Endothelial cell of umbilical vein (primary cell): ENCODE measurements around the gene KPNA5. TPM values are rescaled to one million over a fixed set of nuclear protein-coding genes. Genes with fewer than 3 reads are reported as not detected.

Experiments
- BruUV-seq: library from RNA; stranded (reverse); fragments of 400-500 nt; replicated peaks from 2 replicates; lab custom pipeline; 2021; lab: Mats Ljungman, UMichigan
- CTCF ChIA-PET: fragments of 300-600, 350-600 bp; sonication (Branson Sonifier 250); formaldehyde crosslinking; loops from one replicate; lab custom pipeline; 2021; ENCODE audit warnings: antibody characterized with exemption, inconsistent platforms; lab: Charles Lee
- POLR2A ChIA-PET: fragments of 300-600, 350-600 bp; sonication (Branson Sonifier 250); formaldehyde crosslinking; loops from one replicate; lab custom pipeline; 2021; ENCODE audit warnings: antibody characterized with exemption, inconsistent platforms; lab: Charles Lee
- DNase-seq: peaks from one replicate; pipeline ENCODE4 v3.0.0-alpha.2; 2011; ENCODE audit warnings: low read depth, low spot score
- FAIRE-seq: peaks from 2 replicates; lab custom pipeline; 2011; peaks lifted over from hg19 to GRCh38; lab: Jason Lieb, UNC
- H2AFZ ChIP-seq: 2 replicates; pipeline ENCODE4 v1.6.0; 2012; ENCODE audit warnings: low read depth, low read length, control low read depth, inconsistent platforms
- H3K27ac ChIP-seq: 2 replicates; pipeline ENCODE4 v1.5.1; 2011; ENCODE audit warnings: low read depth, mild to moderate bottlenecking, control low read depth, low read length, moderate library complexity; ENCODE audit not compliant: insufficient read depth
- H3K27me3 ChIP-seq, 2 experiments: 2 replicates each; pipeline versions ENCODE4 v1.6.0 to v1.6.1; 2011; ENCODE audit warnings: low read length in 2 of 2, mixed read lengths in 1 of 2; ENCODE audit not compliant: control insufficient read depth in 2 of 2, insufficient read depth in 2 of 2
- H3K36me3 ChIP-seq, 2 experiments: 2 replicates in 1 of 2; 3 replicates in 1 of 2; pipeline ENCODE4 v1.5.1; 2011; ENCODE audit warnings: low read length in 2 of 2, mild to moderate bottlenecking in 1 of 2, moderate library complexity in 1 of 2; ENCODE audit not compliant: control insufficient read depth in 2 of 2, insufficient read depth in 2 of 2; ENCODE audit errors: extremely low read depth in 1 of 2
- H3K4me1 ChIP-seq: 3 replicates; pipeline ENCODE4 v1.5.1; 2011; ENCODE audit warnings: mild to moderate bottlenecking, low read length; ENCODE audit not compliant: control insufficient read depth, insufficient read depth; ENCODE audit errors: extremely low read depth
- H3K4me2 ChIP-seq: 2 replicates; pipeline ENCODE4 v1.6.1; 2011; ENCODE audit warnings: low read length, control low read depth, mixed read lengths; ENCODE audit not compliant: insufficient read depth
- H3K4me3 ChIP-seq, 3 experiments: fragments of 200-600 bp in 1 of 3; sonication (generic), shearing (Covaris generic) in 1 of 3; replicated peaks in 1 of 3; 2 replicates each; pipeline ENCODE4 v1.5.1; 2011 to 2016; ENCODE audit warnings: control low read depth in 3 of 3, low read length in 3 of 3, mild to moderate bottlenecking in 2 of 3, inconsistent platforms in 1 of 3, low read depth in 1 of 3, moderate library complexity in 1 of 3; ENCODE audit not compliant: insufficient read depth in 1 of 3
- H3K79me2 ChIP-seq: 2 replicates; pipeline ENCODE4 v1.6.0; 2012; ENCODE audit warnings: low read length, inconsistent platforms; ENCODE audit not compliant: control insufficient read depth, insufficient read depth
- H3K9ac ChIP-seq: replicated peaks from 2 replicates; pipeline ENCODE3; 2011; ENCODE audit warnings: low read length, control low read depth; ENCODE audit not compliant: insufficient read depth; ENCODE audit errors: extremely low read depth
- H3K9me1 ChIP-seq: replicated peaks from 3 replicates; pipeline ENCODE4 v1.6.0; 2011; ENCODE audit warnings: mild to moderate bottlenecking, low read length; ENCODE audit not compliant: control insufficient read depth, insufficient read depth; ENCODE audit errors: extremely low read depth
- H3K9me3 ChIP-seq: replicated peaks from 2 replicates; pipeline ENCODE4 v1.5.1; 2012; ENCODE audit warnings: low read length, inconsistent platforms; ENCODE audit not compliant: control insufficient read depth, insufficient read depth
- H4K20me1 ChIP-seq: replicated peaks from 2 replicates; pipeline ENCODE3; 2011; ENCODE audit warnings: mild to moderate bottlenecking, low read length; ENCODE audit not compliant: control insufficient read depth, insufficient read depth; ENCODE audit errors: extremely low read depth
- CTCF ChIP-seq, 2 donors: IDR thresholded peaks; 1 replicate in 1 of 2; 2 replicates in 1 of 2; pipeline ENCODE4 v1.5.1; 2011; ENCODE audit warnings: low read length in 2 of 2, mild to moderate bottlenecking in 2 of 2, moderate library complexity in 2 of 2, control low read depth in 1 of 2, inconsistent platforms in 1 of 2, low read depth in 1 of 2; ENCODE audit not compliant: insufficient read depth in 1 of 2; ENCODE audit errors: extremely low read depth in 1 of 2
- EZH2 ChIP-seq: IDR thresholded peaks from 2 replicates; pipeline ENCODE4 v1.6.1; 2012; ENCODE audit warnings: borderline replicate concordance, low read depth, mild to moderate bottlenecking, moderate library complexity, low read length, inconsistent platforms; ENCODE audit not compliant: severe bottlenecking
- FOS ChIP-seq: IDR thresholded peaks from 2 replicates; pipeline ENCODE4 v1.6.1; 2011; ENCODE audit warnings: mild to moderate bottlenecking, low read length, moderate library complexity, borderline replicate concordance; ENCODE audit not compliant: insufficient read depth
- GATA2 ChIP-seq: IDR thresholded peaks from 2 replicates; pipeline ENCODE4 v1.7.0; 2011; ENCODE audit warnings: low read depth, mild to moderate bottlenecking, moderate library complexity, mixed read lengths, low read length; ENCODE audit not compliant: insufficient read length, insufficient read depth
- JUN ChIP-seq: IDR thresholded peaks from 2 replicates; pipeline ENCODE4 v1.6.1; 2011; ENCODE audit warnings: borderline replicate concordance, low read depth; ENCODE audit not compliant: insufficient read length, insufficient read depth
- MAX ChIP-seq: IDR thresholded peaks from 2 replicates; pipeline ENCODE4 v1.6.1; 2011; ENCODE audit not compliant: insufficient read depth, insufficient read length
- MYC ChIP-seq: IDR thresholded peaks from one replicate; pipeline ENCODE4 v1.6.1; 2011; ENCODE audit warnings: mild to moderate bottlenecking, low read depth, low read length
- POLR2A ChIP-seq: IDR thresholded peaks from 2 replicates; pipeline ENCODE4 v1.6.1; 2012; ENCODE audit warnings: low read depth, mild to moderate bottlenecking, control low read depth, low read length
- POLR2AphosphoS5 ChIP-seq: IDR thresholded peaks from 2 replicates; pipeline ENCODE4 v1.6.1; 2012; ENCODE audit warnings: low read depth, mild to moderate bottlenecking, control low read depth, low read length, moderate library complexity; ENCODE audit not compliant: insufficient read depth
- dilution Hi-C: fragments of 300-500 bp; cut with MboI; formaldehyde crosslinking; loops from one replicate; pipeline ENCODE4 v1.15.0; 2019; ENCODE audit warnings: low sequenced_read_pairs; ENCODE audit not compliant: extremely low pct_ligation_motif_present
- intact Hi-C: fragments of 100-400 bp; cut with micrococcal nuclease; formaldehyde crosslinking; loops from one replicate; pipeline ENCODE4 v1.10.0; 2022
- polyA plus RNA-seq, 4 experiments: library from polyadenylated mRNA; depleted of rRNA in 3 of 4; stranded (reverse) in 3 of 4; unstranded in 1 of 4; fragments of >200 nt; gene quantifications; 2 replicates each; pipeline versions ENCODE4 v1.2.1 to v1.2.3, GENCODE V29; 2011 to 2012; ENCODE audit warnings: missing spikeins in 1 of 4
- total RNA-seq: library from RNA; stranded (reverse); gene quantifications from 2 replicates; pipeline ENCODE4 v1.2.3, GENCODE V29; 2021

Gene KPNA5
- total and polyA plus RNA-seq, 2 donors (not counting 3 experiments of a cell fraction or from before 2014, with no cell fraction given) = 1.6 to 8.9 TPM

- BruUV-seq = no TSS peak
- CTCF ChIA-PET = interaction anchor here (1.3 to 3.4 kb wide), 2 partner anchors 19 to 23 kb away, joined by 3 to 18 read pairs; no protein-coding TSS in a partner anchor
Observed at GRCh38 chr6:116667623-116668022, 13.4 kb upstream of the KPNA5 start.

More at GRCh38 chr6:116667623-116668022, 13.4 kb upstream of the KPNA5 start:
- POLR2A ChIA-PET = interaction anchor here (1.2 kb wide), 1 partner anchor 14 kb away, joined by 3 read pairs; the partner anchor contains the start of gene KPNA5
- FAIRE-seq (no peak), DNase-seq (no peak)
- H3K79me2 ChIP-seq = peaks cover 48% of the 10 kb centered on the region
- TF ChIP-seq JUN (no peak), CTCF (IDR thresholded peaks at IDR 0.05; ENCODE audit: extremely low read depth in 1 of 2, insufficient read depth in 1 of 2, low read depth in 1 of 2, low read length in 2 of 2) (no peak), EZH2 (no peak), POLR2AphosphoS5 (no peak), FOS (no peak), POLR2A (no peak), MYC (no peak), MAX (no peak), GATA2 (no peak)
- no peaks in the 10 kb centered on the region for H4K20me1 ChIP-seq
- H3K4me2 ChIP-seq = peak overlapping the region; percentile 92
- intact Hi-C loops = loop anchor here (1.0 kb wide), 4 partner anchors 14 to 98 kb away; partner anchors contain the start of genes FAM162B, KPNA5 and RWDD1
- H3K9me3 ChIP-seq = no peaks in the 10 kb centered on the region
- H3K9ac ChIP-seq = peak overlapping the region; percentile 88
- H3K4me1 ChIP-seq = peaks cover 17% of the 10 kb centered on the region
- peak overlapping the region; percentile 64 for H3K27ac ChIP-seq
- H3K36me3 ChIP-seq = no peaks in the 10 kb centered on the region
- H3K4me3 ChIP-seq = peak overlapping the region; percentile 56 to 92 (median 84)
- no peak overlapping the region for H2AFZ ChIP-seq
- no peaks in the 10 kb centered on the region for H3K9me1 ChIP-seq
- dilution Hi-C loops = no loop called here
- peaks cover 0 to 1% of the 10 kb centered on the region in 2 experiments for H3K27me3 ChIP-seq
